ENCODE results near the gene SH3RF3.

SH3RF3 gene

GRCh38 chr2:109454304-109454703 is 325.3 kb downstream of the SH3RF3 start:
- no peak for DNase-seq (ENCODE audit: low spot score)

DNA sequence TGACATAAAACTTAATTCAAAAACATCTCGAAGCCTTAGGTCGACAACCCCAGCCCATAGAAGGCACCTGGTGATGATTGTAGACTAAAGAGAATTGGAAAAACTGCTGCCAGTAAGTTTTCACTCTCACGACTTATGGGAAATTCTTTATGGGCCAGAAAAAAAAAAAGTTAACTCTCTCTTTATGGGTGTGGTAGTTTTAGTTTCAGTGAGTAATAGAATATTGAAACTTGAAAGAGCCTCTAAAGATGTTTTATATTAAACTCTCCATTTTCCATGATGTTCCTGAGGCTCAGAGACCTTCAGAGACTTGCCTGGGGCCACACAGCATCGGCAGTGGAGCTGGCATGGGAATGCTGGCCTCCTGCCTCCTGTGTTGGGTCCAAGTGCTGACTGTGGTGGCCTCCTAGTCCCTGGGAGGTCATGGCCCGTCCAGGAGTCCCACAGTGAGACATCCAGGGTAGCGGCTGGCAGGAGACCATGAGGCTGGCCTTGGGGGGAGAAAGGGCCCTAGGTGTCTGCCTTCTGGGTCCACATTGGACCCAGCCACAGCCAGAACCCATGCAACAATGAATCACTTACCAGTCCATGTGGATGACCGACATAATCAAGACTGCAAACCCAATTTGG is 325.9 kb downstream of the SH3RF3 start:
- DNase-seq (ENCODE audit: low spot score) = no peak

GRCh38 chr2:109455731-109456691 is 327.0 kb downstream of the SH3RF3 start:
- DNase-seq (ENCODE audit: low spot score) = no peak

- no peak for DNase-seq (ENCODE audit: low spot score)
Measured at GRCh38 chr2:109456776-109457175, 327.8 kb downstream of the SH3RF3 start.

DNA sequence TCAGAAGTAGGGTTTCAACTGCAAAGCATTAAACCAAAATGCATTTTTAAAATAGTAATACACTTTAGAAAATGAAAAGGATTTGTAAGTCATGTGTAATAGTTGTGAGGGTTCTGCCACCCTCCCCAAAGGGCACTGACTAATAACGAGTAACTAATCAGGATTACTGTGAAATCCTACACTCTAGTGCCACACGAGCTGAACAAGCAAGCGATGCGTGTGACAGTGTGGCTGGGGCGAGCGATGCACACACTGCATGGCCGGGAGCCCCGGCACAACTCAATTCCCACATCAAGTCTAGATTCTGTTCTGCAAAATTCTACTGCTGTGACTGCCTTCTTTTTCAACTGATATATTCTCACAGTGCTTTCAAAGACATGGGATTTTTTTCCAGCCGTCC is 328.4 kb downstream of the SH3RF3 start:
- no peak for DNase-seq (ENCODE audit: low spot score)

- DNase-seq (ENCODE audit: low spot score) = no peak
Measured at GRCh38 chr2:109457794-109458193, 328.8 kb downstream of the SH3RF3 start.

GRCh38 chr2:109458512-109458911 is 329.5 kb downstream of the SH3RF3 start:
- DNase-seq (ENCODE audit: low spot score) = no peak

GRCh38 chr2:109459485-109459884 is 330.5 kb downstream of the SH3RF3 start:
- DNase-seq (ENCODE audit: low spot score) = no peak

GRCh38 chr2:109460553-109461324 is 331.7 kb downstream of the SH3RF3 start:
- DNase-seq (ENCODE audit: low spot score) = no peak

DNA sequence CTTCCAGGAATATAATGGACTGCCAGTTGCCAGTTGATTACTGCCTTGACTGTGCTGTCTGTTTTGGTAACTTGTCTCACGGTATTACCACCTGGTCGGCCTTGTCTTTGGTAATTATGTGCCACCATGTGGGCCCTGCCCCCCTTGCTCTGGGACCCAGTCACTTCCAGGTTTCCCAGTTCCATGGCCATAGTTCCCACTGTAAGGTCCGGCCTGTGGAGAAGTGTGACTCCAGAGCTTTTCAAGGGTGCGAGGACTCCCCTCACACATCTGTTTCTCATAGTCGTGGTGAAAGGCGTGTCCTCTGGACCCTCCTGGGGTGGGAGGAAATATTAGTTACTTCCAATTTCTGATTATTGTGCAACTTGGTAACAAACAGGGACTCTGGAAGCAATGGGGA is 334.2 kb downstream of the SH3RF3 start:
- DNase-seq (ENCODE audit: low spot score) = no peak

- no peak for DNase-seq (ENCODE audit: low spot score)
Measured at GRCh38 chr2:109463891-109464290, 334.9 kb downstream of the SH3RF3 start.

- DNase-seq (ENCODE audit: low spot score) = peak; percentile 82
Measured at GRCh38 chr2:109466674-109467575, 337.9 kb downstream of the SH3RF3 start.

DNA sequence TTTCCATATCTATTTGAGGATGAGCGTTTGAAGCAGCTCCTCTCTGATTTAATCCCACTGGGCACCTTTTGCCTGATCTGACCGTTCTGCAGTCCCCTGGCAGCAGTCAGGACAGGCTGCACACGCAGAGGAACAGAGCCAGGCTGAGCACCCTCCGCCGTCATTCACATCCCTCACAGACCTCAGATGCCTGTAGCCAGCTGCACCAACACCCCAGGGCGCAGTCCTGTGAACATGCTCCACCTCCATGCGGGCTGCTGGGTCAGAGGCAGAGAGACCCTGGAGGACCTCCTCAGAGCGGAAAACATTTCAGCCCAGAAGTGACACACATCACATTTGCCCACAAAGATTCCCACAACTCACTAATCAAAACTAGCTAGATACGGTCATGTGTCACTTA is 338.7 kb downstream of the SH3RF3 start:
- no peak for DNase-seq (ENCODE audit: low spot score)

GRCh38 chr2:109468893-109469292 is 339.9 kb downstream of the SH3RF3 start:
- DNase-seq (ENCODE audit: low spot score) = no peak

GRCh38 chr2:109471658-109472057 is 342.7 kb downstream of the SH3RF3 start:
- no peak for DNase-seq (ENCODE audit: low spot score)

- DNase-seq (ENCODE audit: low spot score) = no peak
Measured at GRCh38 chr2:109472331-109472959, 343.4 kb downstream of the SH3RF3 start.

GRCh38 chr2:109472974-109473373 is 344.0 kb downstream of the SH3RF3 start:
- DNase-seq (ENCODE audit: low spot score) = no peak

DNA sequence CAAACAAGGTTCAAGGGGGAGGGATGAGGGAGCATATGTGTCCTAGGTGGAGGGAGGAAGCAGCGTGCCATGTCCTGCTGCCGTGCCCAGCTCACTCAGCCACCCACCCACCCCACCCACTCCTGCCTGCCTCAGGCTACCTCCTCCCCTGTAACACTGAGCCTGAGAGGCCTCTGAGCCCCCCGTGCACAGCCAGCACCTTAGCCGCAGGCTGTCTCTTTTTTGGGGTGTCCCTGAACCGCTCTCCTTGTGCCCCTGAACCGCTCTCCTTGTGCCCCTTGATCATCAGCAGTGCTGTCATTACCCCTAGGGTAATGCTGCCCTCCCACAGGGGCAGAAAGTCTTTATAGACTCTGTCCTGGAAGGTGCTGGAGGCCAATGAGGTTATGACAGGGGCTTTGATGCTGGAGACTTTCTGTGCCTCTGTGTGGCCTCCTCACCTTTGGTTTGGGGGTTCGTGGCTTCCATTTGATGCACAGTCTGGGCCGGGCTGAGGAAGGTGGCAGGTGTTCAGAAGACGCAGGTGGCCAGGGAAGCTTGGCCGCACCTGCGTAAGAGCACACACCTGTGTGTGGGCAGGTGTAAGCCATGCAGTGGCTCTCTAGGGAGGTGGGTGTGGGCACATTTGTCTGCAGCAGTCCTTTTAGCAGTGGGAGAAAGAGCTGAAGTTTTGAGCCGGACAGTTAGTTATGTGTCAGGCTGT is 344.8 kb downstream of the SH3RF3 start:
- no peak for DNase-seq (ENCODE audit: low spot score)

- no peak for DNase-seq (ENCODE audit: low spot score)
Measured at GRCh38 chr2:109474319-109474825, 345.4 kb downstream of the SH3RF3 start.

GRCh38 chr2:109475531-109476210 is 346.7 kb downstream of the SH3RF3 start:
- DNase-seq (ENCODE audit: low spot score) = peak; percentile 28

Measured in Ammon's horn (tissue), 1 donor.